ENCODE results near the gene SSBP3.

Gene SSBP3

DNA sequence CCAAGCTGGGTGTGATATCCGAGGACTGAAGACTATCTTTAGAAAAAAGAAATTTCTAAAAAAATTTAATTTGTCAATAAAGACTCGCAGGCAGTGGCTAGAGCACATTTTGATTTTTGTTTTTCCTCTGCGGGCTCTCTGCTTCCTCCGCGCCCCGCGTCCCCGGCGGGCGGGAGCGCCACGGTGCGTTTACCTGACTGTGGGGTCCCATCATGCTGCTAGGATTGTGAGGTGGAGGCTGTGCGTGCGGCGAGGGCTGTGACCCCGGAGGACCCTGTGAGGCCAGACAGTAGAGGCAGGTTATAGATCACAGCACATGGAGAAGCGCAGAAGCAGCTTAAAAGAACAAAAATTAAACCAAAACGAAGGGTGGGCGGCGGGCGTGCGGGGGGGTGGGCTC is 148.3 kb downstream of the SSBP3 start:
- Histone ChIP-seq H3K4me3 (replicated peaks; ENCODE audit: insufficient read depth, low read length) (no peak overlapping the region), H3K27me3 (ENCODE audit: insufficient read depth, poor library complexity, severe bottlenecking) (no peaks in the 10 kb centered on the region), H3K27ac (replicated peaks) (no peak overlapping the region)
- DNase-seq (ENCODE audit: low read depth in 1 of 2, low spot score in 1 of 2) = no peak
- TF ChIP-seq POLR2AphosphoS5 (IDR thresholded peaks at IDR 0.05; ENCODE audit: low read depth) (no peak), GABPA (IDR thresholded peaks at IDR 0.05; ENCODE audit: low read depth) (no peak), SPI1 (IDR thresholded peaks at IDR 0.05; ENCODE audit: borderline replicate concordance, low read depth) (no peak)
- TF ChIP-seq, protein P1, sequence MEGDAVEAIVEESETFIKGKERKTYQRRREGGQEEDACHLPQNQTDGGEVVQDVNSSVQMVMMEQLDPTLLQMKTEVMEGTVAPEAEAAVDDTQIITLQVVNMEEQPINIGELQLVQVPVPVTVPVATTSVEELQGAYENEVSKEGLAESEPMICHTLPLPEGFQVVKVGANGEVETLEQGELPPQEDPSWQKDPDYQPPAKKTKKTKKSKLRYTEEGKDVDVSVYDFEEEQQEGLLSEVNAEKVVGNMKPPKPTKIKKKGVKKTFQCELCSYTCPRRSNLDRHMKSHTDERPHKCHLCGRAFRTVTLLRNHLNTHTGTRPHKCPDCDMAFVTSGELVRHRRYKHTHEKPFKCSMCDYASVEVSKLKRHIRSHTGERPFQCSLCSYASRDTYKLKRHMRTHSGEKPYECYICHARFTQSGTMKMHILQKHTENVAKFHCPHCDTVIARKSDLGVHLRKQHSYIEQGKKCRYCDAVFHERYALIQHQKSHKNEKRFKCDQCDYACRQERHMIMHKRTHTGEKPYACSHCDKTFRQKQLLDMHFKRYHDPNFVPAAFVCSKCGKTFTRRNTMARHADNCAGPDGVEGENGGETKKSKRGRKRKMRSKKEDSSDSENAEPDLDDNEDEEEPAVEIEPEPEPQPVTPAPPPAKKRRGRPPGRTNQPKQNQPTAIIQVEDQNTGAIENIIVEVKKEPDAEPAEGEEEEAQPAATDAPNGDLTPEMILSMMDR (IDR thresholded peaks at IDR 0.05; ENCODE audit: insufficient read depth, low read length) = no peak
- TF ChIP-seq, protein P2, sequence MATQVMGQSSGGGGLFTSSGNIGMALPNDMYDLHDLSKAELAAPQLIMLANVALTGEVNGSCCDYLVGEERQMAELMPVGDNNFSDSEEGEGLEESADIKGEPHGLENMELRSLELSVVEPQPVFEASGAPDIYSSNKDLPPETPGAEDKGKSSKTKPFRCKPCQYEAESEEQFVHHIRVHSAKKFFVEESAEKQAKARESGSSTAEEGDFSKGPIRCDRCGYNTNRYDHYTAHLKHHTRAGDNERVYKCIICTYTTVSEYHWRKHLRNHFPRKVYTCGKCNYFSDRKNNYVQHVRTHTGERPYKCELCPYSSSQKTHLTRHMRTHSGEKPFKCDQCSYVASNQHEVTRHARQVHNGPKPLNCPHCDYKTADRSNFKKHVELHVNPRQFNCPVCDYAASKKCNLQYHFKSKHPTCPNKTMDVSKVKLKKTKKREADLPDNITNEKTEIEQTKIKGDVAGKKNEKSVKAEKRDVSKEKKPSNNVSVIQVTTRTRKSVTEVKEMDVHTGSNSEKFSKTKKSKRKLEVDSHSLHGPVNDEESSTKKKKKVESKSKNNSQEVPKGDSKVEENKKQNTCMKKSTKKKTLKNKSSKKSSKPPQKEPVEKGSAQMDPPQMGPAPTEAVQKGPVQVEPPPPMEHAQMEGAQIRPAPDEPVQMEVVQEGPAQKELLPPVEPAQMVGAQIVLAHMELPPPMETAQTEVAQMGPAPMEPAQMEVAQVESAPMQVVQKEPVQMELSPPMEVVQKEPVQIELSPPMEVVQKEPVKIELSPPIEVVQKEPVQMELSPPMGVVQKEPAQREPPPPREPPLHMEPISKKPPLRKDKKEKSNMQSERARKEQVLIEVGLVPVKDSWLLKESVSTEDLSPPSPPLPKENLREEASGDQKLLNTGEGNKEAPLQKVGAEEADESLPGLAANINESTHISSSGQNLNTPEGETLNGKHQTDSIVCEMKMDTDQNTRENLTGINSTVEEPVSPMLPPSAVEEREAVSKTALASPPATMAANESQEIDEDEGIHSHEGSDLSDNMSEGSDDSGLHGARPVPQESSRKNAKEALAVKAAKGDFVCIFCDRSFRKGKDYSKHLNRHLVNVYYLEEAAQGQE (IDR thresholded peaks at IDR 0.05; ENCODE audit: insufficient replicate concordance, low read depth) = no peak

DNA sequence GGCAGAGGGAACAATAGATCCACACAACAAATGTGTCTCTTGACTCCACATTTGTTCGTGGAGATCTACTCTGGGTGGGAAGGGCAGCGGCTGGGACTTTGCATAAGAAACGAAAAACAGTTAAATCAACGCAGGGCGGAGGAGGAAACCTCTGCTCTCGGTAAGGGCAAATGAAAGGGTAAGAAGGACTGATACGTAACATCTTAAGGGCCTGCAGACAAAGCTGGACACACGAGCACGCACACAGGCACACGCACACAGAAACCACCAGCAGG is 148.9 kb downstream of the SSBP3 start:
- H3K27me3 ChIP-seq (ENCODE audit: insufficient read depth, poor library complexity, severe bottlenecking) = no peaks in the 10 kb centered on the region
- H3K4me3 ChIP-seq (replicated peaks; ENCODE audit: insufficient read depth, low read length) = no peak overlapping the region
- DNase-seq (ENCODE audit: low read depth in 1 of 2, low spot score in 1 of 2) = no peak
- no peak overlapping the region for H3K27ac ChIP-seq (replicated peaks)
- TF ChIP-seq, protein P1 (IDR thresholded peaks at IDR 0.05; ENCODE audit: insufficient read depth, low read length) = no peak
- TF ChIP-seq GABPA (IDR thresholded peaks at IDR 0.05; ENCODE audit: low read depth) = no peak
- TF ChIP-seq, protein P2 (IDR thresholded peaks at IDR 0.05; ENCODE audit: insufficient replicate concordance, low read depth) = no peak
- no peak for TF ChIP-seq SPI1 (IDR thresholded peaks at IDR 0.05; ENCODE audit: borderline replicate concordance, low read depth)
- TF ChIP-seq POLR2AphosphoS5 (IDR thresholded peaks at IDR 0.05; ENCODE audit: low read depth) = no peak

DNA sequence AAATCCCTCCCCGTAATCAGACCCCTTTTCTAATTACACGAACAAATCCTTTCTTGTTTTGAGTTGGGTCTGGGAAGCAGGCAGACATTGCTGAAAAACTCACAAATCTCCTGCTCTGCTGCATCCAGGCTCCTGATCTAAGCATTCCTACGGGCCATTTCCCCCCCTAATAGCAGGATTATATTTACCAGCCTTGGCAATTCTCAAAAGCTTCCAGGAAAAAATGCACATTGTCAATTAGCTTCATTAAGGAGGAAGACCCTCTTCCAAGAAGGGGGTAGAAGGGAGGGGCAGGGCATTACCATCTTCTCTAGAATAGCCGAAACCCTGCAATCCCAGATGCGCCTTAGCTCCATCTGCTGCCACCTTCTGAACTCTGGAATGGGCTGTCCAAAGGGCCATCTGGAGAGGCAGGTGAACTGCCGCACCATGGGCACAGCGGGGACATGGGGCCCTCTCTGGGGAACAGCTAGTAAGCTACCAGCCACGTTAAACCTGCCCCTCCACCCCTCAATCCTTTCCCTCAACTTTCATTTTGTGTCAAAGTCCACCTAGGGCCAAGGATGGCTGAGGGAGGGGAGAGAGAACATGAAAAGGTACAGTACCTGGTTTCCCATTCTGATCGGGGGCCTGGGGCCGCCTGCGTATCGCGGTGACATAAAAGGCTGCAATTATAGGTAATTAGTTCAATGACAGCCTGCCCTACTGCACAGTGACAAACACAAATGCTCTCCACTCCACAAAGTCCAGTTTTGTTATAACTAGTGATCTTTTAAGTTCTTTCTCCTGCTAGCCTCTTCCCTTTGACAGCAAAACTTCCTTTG is 149.5 kb downstream of the SSBP3 start:
- no peak overlapping the region for H3K4me3 ChIP-seq (replicated peaks; ENCODE audit: insufficient read depth, low read length)
- no peak for DNase-seq (ENCODE audit: low read depth in 1 of 2, low spot score in 1 of 2)
- TF ChIP-seq GABPA (IDR thresholded peaks at IDR 0.05; ENCODE audit: low read depth) = no peak
- TF ChIP-seq, protein P1 (IDR thresholded peaks at IDR 0.05; ENCODE audit: insufficient read depth, low read length) = no peak
- no peak for TF ChIP-seq SPI1 (IDR thresholded peaks at IDR 0.05; ENCODE audit: borderline replicate concordance, low read depth)
- TF ChIP-seq, protein P2 (IDR thresholded peaks at IDR 0.05; ENCODE audit: insufficient replicate concordance, low read depth) = no peak
- TF ChIP-seq POLR2AphosphoS5 (IDR thresholded peaks at IDR 0.05; ENCODE audit: low read depth) = no peak
- no peak overlapping the region for H3K27ac ChIP-seq (replicated peaks)
- H3K27me3 ChIP-seq (ENCODE audit: insufficient read depth, poor library complexity, severe bottlenecking) = no peaks in the 10 kb centered on the region

Measured in HL-60 (cell line).